Measurements from ENCODE around the gene RNU1-3. TPM values are rescaled to one million over a fixed set of nuclear protein-coding genes. Genes with fewer than 3 reads are reported as not detected.
"Not testable (repeated sequence)": the region's sequence is repeated elsewhere in the genome, so short reads cannot be mapped to it uniquely, and the experiment has no call there.

The RNU1-3 gene
- total and polyA plus RNA-seq, 2 experiments from 2014 or later = not detected

DNA sequence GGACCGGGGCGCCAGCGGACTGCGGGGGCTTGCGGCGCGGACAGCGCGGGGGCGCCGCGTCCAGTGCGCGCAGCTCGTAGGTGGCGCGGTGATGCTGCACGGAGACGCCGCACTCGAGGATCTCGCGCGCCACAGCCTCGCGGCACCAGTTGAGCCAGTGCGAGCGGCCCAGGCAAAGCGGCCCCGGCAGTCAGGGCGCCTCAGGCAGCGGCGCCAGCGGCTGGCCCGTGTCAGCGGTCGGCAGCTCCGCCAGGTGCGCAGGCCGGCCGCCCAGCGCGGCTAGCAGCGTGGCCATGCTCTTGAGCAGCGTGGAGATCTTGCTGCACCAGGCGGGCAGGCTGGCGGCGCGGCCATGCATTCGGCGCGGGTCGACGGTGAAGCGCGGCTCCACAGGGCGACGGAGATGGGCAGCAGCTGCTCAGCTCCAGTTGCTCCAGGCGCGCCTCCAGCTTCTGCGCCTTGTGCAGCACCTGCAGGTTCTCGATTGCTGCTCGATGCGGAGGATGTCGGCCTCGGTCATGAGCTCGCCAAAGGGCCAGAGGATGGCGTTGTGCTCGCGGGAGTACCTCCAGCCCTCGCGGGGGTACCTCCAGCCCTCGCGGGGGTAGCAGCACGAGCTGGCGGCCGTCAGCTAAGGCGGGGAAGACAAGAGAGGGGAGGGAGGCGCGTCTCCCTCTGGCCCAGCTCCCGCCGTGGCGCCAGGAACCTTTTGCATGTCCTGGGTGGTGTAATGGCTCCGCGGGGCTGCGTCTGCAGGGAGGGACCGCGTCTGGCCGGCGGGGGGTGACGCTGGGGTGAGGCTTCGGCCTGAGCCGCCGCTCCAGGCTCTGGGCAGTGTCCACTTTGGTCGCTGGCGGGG lies 26.9 kb upstream of the RNU1-3 start:
- 3% methylated on average over 22 to 41 of the region's 96 CpGs for WGBS, 2 experiments (ENCODE audit: low coverage in 1 of 2, low lambda C conversion rate in 2 of 2, missing lambda C conversion rate in 2 of 2)
- H4K20me1 ChIP-seq (ENCODE audit: insufficient read depth); H3K9ac ChIP-seq; in situ Hi-C loops (cut with MboI); H3K4me1 ChIP-seq (ENCODE audit: insufficient read depth); H3K4me2 ChIP-seq (ENCODE audit: unreplicated experiment); H3K4me3 ChIP-seq; H3K36me3 ChIP-seq (ENCODE audit: low read depth); H3K9me3 ChIP-seq (ENCODE audit: low read depth); H3K27ac ChIP-seq; H3K27me3 ChIP-seq (replicated peaks; ENCODE audit: insufficient read depth); H3K9me2 ChIP-seq (ENCODE audit: insufficient read depth); H2AFZ ChIP-seq; DNase-seq; H3K79me2 ChIP-seq (ENCODE audit: insufficient read depth); H3F3A ChIP-seq (ENCODE audit: insufficient read depth): not testable (repeated sequence)

DNA sequence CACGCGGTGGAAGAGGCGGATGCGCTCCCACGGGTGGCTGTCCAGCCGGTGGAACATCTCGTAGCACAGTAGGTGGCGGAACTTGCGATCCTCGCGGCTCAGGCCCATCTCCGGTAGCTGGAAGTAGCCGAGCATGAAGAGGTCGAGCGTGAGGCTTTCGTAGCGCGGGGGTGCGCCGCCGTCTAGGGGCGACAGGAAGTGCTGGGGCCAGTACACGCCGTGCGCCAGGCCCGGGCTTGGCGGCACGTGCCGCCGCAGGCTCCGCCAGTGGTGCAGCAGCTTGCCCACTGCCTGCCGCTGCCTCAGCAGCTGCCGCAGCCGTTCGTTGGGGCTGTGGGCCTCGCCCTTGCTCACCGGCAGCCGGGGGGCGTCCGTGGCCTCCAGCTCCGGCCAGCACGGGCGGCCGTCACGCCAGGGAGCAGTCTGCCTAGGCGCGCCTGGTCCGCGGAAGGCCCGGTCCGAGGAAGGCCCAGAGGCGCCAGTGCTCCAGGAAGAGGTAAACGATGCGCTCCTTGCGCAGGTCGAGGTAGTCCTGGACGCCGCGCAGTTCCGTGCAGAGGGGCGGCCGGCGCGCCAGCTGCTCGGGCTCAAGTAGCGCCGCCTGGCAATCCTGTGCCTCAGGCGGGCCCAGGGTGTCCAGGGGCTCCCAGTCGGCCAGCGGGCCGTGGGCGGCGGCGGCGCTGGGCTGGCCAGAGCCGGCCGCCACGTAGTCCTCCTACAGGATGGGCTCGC lies 26.1 kb upstream of the RNU1-3 start:
- H3K27me3 ChIP-seq (replicated peaks; ENCODE audit: insufficient read depth); H3K9me3 ChIP-seq (ENCODE audit: low read depth); in situ Hi-C loops (cut with MboI); DNase-seq; H4K20me1 ChIP-seq (ENCODE audit: insufficient read depth); H2AFZ ChIP-seq; H3K9me2 ChIP-seq (ENCODE audit: insufficient read depth); H3F3A ChIP-seq (ENCODE audit: insufficient read depth); H3K4me2 ChIP-seq (ENCODE audit: unreplicated experiment); H3K4me3 ChIP-seq; H3K36me3 ChIP-seq (ENCODE audit: low read depth); H3K79me2 ChIP-seq (ENCODE audit: insufficient read depth); H3K4me1 ChIP-seq (ENCODE audit: insufficient read depth); H3K9ac ChIP-seq; H3K27ac ChIP-seq: not testable (repeated sequence)
- WGBS, 2 experiments (ENCODE audit: low coverage in 1 of 2, low lambda C conversion rate in 2 of 2, missing lambda C conversion rate in 2 of 2) = 2% methylated on average over 28 to 32 of the region's 79 CpGs

DNA sequence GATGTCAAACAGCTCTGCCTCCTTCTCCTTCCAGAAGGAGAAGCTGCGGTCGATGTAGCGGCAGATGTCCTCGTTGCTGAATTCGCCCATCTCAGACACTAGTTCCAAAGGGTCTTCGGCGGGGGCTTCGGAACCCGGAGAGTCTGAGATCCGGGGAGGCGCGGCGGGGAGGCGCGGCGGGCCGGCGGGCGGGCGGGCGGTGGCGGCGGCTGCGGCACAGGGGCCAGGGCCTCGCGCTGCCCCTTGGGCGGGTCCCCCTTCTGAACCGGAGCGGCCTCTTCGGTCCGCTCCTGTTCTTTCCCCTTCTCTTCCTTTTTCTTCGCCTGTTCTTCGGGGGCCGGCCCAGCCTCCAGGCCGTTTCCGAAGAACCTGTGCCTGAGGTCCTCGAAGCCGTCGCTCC lies 25.5 kb upstream of the RNU1-3 start:
- WGBS, 2 experiments (ENCODE audit: low coverage in 1 of 2, low lambda C conversion rate in 2 of 2, missing lambda C conversion rate in 2 of 2) = 0 to 8% methylated on average over 4 to 25 of the region's 39 CpGs
- H3K4me2 ChIP-seq (ENCODE audit: unreplicated experiment); H3K4me1 ChIP-seq (ENCODE audit: insufficient read depth); H3K4me3 ChIP-seq; H3K9ac ChIP-seq; H3K27me3 ChIP-seq (replicated peaks; ENCODE audit: insufficient read depth); in situ Hi-C loops (cut with MboI); H3K9me3 ChIP-seq (ENCODE audit: low read depth); H2AFZ ChIP-seq; DNase-seq; H3K27ac ChIP-seq; H3F3A ChIP-seq (ENCODE audit: insufficient read depth); H4K20me1 ChIP-seq (ENCODE audit: insufficient read depth); H3K79me2 ChIP-seq (ENCODE audit: insufficient read depth); H3K9me2 ChIP-seq (ENCODE audit: insufficient read depth); H3K36me3 ChIP-seq (ENCODE audit: low read depth): not testable (repeated sequence)

- H3K27ac ChIP-seq; H3K4me2 ChIP-seq (ENCODE audit: unreplicated experiment); in situ Hi-C loops (cut with MboI); H3K9me3 ChIP-seq (ENCODE audit: low read depth); H3K9ac ChIP-seq; H3F3A ChIP-seq (ENCODE audit: insufficient read depth); H3K4me1 ChIP-seq (ENCODE audit: insufficient read depth); H3K4me3 ChIP-seq; H3K9me2 ChIP-seq (ENCODE audit: insufficient read depth); H3K27me3 ChIP-seq (replicated peaks; ENCODE audit: insufficient read depth); H2AFZ ChIP-seq; DNase-seq; H3K79me2 ChIP-seq (ENCODE audit: insufficient read depth); H3K36me3 ChIP-seq (ENCODE audit: low read depth); H4K20me1 ChIP-seq (ENCODE audit: insufficient read depth): not testable (repeated sequence)
- 70 to 73% methylated on average over 8 of the region's 13 CpGs for WGBS, 2 experiments (ENCODE audit: low coverage in 1 of 2, low lambda C conversion rate in 2 of 2, missing lambda C conversion rate in 2 of 2)
These were observed 24.4 kb upstream of the RNU1-3 start for GRCh38 chr1:16690971-16691682.

DNA sequence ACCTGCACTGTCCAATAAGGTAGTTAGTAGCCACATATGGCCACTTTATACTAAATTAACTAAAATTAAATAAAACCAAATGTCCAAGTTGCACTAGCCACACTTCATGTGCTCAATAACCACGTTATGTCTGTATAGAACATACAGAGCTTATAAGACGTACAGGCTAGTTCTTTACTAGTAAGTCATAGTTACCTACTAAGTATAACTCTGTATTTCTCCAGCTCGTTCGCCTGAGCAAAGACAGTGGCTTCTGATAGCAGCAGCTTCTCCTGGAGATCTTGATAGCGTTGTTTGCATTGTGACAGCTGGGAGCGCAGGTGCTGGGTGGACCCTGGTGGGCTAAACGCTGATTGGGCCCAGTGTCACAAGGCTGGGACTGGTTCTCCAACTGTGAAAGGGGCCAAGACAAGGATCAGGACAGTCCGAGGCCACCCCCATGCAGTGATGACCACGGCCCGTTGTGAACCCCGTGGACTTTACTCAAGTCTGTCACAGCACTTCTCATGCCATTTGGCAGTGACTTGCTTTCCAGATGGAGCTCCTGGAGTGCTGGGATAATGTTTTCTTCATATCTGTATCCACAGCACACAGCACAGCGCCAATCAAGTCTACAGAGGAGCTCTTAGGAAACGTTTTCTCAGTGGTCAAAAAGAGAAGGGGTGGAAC lies 20.5 kb upstream of the RNU1-3 start:
- in situ Hi-C loops (cut with MboI); H3K36me3 ChIP-seq (ENCODE audit: low read depth); H3K9ac ChIP-seq; DNase-seq; H3K4me3 ChIP-seq; H3K27ac ChIP-seq; H3K9me3 ChIP-seq (ENCODE audit: low read depth); H3K4me2 ChIP-seq (ENCODE audit: unreplicated experiment); H3F3A ChIP-seq (ENCODE audit: insufficient read depth); H3K9me2 ChIP-seq (ENCODE audit: insufficient read depth); H3K79me2 ChIP-seq (ENCODE audit: insufficient read depth); H4K20me1 ChIP-seq (ENCODE audit: insufficient read depth); H3K4me1 ChIP-seq (ENCODE audit: insufficient read depth); H2AFZ ChIP-seq: not testable (repeated sequence)
- 53% methylated on average over 13 of the region's 13 CpGs for WGBS, 2 experiments (ENCODE audit: low coverage in 1 of 2, low lambda C conversion rate in 2 of 2, missing lambda C conversion rate in 2 of 2)
- peaks cover 16% of the 10 kb centered on the region; the same call in 1 of the 2 replicates for H3K27me3 ChIP-seq (replicated peaks; ENCODE audit: insufficient read depth)
